SHP77 (cell line): Measurements from ENCODE around the gene KRT20.
A peak's percentile ranks its signal among the peaks of the same experiment; 100 is the strongest.
"Not testable (repeated sequence)": the region's sequence is repeated elsewhere in the genome, so short reads cannot be mapped to it uniquely, and the experiment has no call there.

Experiments used
- DNase-seq, 2 experiments: peaks; one replicate each; lab custom pipeline; 2025; lab: John Stamatoyannopoulos, UW

KRT20 gene, protein sequence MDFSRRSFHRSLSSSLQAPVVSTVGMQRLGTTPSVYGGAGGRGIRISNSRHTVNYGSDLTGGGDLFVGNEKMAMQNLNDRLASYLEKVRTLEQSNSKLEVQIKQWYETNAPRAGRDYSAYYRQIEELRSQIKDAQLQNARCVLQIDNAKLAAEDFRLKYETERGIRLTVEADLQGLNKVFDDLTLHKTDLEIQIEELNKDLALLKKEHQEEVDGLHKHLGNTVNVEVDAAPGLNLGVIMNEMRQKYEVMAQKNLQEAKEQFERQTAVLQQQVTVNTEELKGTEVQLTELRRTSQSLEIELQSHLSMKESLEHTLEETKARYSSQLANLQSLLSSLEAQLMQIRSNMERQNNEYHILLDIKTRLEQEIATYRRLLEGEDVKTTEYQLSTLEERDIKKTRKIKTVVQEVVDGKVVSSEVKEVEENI

DNA sequence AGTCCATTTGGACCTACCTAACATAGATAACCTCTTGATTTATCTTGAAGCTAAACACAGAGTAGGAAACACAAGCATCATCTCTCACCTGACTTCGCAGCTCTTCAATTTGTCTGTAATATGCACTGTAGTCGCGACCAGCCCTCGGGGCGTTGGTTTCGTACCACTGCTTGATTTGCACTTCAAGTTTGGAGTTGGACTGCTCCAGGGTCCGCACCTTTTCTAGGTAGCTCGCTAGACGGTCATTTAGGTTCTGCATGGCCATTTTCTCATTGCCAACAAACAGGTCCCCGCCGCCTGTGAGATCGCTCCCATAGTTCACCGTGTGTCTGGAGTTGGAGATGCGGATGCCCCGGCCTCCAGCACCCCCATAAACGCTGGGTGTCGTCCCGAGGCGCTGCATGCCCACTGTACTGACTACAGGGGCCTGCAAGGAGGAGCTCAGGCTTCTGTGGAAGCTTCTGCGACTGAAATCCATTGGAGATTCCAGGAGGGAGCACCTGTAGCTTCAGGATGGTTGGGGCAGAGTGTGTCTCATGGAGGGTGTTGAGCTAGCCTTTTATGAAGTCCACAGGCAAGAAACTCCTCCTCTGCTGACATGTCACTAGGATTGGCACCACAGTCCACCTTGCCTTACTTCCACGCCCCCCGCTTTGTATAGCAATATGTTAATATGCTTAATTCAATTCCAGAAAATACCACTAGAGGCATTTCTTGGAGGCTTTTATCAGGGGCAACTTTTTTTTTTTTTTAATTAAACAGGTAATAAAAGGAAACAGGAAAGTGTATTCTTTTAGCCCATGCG lies at the start of gene KRT20:
KRT20 (minus strand) TSS at position 535 of the 805 bp plus-strand sequence; CDS start at position 478, 57 bp downstream.
- no peak for DNase-seq

DNA sequence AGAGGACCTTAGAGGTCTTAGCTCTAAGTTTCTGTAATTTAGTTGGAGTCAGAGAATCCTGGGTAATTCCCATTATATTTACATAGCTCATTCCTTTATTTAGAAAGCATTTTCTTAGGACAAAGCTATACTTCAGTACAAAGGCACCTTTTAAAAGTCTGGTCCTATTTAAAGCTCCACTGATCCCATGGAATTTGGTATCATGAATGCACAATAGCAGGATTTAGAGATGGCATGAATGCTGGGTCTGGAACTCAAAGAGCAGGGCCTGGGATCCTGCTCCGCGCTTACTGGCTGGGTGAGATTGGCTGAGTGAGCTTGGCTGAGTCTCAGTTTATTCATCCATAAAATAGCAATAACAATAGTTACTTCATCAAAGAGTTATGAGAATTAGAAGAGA lies 47.6 kb upstream of the KRT20 start:
- no peak for DNase-seq

DNA sequence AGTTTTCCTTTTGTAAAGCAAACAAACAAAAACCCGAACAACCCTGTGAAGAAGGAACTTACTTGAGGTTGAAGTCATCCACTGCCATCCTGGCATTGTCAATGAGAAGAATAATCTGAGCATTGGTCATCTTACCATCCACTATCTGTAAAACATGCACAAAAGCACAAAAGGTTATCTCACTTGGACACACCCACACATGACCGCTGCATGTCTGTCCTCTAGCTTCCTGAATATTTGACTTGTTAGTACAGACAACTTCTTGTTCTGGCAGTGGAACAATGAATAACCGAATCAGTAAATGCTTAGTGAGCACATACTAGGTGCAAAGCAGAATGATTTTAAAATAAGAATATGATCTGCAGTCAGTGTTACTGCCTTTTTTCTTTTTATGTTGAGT lies 46.3 kb upstream of the KRT20 start:
- DNase-seq: no peak

DNA sequence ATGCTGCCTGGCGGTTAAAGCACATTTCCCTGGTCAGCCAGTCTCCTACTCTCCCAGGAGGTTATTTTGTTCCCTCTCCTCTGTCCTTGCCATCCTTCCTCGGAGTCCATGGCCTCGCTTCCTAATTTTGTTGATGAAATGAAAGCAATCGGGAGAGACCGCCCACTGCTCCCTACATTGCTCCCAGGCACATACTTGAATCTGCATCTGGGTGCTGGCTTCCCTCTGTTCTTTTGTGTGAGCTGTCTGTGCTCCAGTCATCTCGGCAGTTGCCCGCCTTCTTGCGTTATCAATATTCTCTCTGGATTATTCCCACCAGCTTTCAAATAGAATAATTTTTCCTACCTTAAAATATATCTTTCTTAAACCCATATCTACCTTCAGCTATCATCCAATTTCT lies 41.3 kb upstream of the KRT20 start:
- no peak for DNase-seq

DNA sequence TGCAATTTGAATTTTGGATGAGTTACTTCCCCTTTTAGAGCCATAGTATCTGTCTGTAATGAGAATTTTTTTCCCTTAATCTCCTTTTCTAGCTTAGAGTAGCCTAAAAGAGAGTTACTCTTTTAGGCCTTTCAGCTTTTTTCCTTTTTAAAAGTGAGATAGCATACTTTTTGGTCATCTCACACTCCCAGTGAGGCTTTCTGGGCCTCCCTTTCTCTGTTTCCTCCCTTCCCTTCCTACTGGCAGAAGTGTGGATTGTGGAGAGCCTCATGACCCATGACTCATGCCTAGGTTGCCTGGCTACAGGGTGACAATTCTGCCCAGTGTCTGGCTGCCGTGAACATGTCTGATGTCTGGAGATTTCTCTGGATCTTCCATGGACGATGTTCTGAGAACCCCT lies 37.2 kb upstream of the KRT20 start:
- DNase-seq: no peak

DNA sequence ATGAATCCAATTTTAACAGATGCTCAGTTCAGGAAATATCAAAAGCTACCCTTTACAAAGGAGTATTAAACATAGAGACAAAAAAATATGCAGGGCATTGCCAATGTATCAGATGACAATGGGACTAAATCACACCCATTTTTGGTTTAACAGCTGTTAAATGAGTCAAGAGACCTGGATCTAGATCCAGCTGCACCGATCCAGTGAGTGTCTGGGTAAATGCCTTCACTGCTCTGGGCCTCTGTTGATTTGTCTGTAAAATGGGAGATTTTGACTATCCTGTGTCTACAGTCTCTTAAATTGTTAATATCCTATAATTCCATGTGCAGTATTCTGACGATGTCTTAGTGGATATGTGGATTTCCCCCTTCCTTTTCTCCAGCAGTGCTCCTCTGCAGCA lies 36.0 kb upstream of the KRT20 start:
- no peak for DNase-seq

DNA sequence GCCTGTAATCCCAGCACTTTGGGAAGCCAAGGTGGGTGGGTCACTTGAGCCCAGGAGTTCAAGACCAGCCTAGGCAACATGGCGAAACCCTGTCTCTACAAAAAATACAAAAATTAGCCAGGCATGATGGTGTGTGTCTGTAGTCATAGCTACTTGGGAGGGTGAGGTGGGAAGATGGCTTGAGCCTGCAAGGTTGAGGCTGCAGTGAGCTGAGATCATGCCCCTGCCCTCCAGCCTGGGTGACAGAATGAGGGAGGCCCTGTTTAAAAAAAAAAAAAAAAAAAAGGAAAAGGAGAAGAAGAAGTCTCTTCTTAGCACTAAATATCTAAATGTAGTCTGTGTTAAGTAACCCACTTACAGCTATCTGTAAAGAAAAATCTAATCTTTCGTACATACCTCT lies 32.1 kb upstream of the KRT20 start:
- not testable (repeated sequence) for DNase-seq

DNA sequence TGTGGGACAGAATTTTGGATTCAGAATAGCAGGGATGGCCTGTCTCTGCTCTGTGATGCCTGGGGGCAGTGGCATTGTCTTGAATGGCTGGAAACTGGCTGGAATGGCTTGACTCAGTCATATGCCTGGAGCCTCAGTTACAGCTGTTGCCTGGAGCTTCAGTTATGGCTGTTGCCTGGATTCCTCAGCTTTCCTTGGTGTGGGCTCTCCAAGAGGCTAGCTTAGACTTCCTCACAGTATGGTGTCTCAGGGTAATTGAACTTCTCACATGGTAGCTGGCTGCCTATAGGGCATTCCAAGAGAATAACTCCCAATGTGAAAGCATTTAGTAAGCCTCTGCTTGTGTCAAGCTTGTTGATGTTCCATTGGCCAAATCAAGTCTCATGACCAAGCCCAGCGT lies 31.3 kb upstream of the KRT20 start:
- no peak for DNase-seq

DNA sequence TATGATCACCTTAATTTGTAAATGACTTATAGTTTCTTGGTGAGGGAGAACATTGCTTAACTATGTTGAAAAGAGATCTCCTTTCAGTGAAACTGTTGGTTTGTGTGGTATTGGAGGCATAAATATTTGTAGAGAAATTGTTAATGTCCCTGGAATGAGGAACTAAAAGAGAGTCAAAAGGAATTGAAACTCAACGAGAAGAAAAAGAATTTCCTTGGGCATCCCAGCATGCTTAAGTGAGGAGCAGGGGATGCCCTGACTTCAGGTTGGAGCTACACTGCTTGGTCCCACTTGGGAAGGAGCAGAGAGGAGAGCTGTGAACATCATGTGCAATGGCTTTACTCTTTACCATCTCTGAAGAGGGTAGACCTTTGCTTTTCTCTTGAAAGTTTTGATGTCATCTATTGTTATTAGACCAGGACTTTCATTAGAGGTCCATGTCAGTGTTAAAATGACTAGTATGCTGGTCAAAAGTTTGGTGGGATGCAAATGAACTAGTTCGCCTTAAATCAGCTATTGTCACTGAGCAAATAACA lies 30.7 kb upstream of the KRT20 start:
- DNase-seq: no peak

DNA sequence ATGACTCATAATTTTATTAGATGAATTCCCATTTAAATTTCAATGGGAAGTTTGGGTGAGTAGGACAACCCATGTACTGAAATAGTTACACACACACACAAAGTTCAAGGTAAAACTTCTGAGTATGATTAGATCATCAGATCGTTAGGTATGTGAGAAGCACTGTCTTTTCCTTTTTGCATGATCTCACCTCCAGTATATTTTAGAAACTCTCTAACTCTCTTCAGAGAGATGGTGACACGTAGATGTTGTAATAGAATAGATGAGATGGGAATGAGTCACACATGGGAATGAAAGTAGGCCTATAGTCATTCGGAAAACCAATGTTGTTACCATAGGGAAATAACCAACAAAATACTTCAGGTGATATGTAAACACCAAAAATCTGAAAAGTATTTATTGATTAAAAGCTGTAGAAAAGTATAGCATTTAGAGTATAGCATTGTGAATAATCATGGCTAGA lies 30.2 kb upstream of the KRT20 start:
- no peak for DNase-seq

DNA sequence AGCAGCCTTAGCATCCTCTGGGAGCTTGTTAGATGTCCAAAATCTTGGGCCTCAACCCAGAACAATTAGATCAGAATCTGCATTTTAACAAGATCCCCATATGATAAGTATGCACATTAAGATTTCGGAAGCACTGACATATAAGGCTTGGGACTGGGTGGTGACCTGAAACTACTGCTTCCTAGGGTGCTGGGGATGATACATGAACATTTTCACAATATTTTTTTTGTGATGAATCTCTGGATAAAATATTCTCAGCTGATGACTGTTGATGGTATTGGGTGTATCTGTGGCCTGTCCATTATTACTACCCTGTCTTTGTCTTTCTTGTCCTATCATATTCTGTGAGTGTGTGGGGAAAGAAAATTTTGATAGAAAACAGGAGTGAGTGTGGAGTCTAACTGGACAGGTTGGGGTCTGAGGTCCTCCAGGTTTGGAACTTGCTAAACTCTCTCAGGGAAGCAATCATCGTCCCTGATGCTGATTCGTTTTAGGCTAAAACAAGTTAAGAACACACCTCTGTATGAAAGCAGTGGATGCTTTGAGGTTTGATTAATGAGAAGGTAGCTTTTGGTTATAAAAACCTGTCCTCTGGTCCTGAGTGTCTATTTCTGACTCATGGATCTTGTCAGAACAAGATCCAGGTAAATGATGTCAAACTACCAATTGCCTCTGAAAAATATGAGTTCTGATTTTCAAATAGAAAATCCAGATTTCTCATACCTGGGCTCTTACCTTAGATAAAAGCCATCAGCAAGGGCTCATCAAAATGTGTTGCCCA lies 29.2 kb upstream of the KRT20 start:
- DNase-seq: no peak

DNA sequence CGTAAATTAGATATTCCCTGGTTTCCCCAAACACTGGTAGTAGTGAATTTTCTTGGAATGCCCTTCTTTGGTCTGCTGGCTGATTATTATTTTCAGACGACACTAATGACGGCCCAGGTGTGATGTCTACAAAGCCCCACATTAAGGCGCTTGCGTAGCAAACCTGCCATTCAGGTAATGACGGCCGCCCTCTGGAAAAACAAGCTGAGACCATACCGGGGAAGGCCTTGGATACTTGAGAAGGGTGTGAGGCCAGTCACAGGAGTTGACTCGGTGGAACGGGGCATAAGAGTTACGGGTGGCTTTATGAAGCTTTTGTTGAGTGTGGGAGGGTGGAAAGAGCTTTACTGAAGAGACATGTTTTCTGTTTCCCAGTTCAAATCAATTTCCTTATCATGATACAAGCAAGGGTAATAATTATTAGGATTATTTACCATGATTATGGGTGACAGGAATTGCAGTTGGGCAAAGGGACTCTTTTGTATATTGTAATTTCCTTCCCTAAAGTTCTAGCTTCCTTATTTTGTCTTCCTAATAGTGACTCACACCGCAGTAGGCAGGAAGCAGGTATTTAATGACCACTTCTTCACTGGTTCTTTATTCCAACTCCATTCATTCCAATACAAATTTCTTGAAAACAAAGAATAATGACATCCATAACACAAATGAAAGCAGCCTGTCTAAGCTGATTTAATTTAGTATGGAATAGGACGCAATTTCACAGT lies 27.6 kb upstream of the KRT20 start:
- no peak for DNase-seq

DNA sequence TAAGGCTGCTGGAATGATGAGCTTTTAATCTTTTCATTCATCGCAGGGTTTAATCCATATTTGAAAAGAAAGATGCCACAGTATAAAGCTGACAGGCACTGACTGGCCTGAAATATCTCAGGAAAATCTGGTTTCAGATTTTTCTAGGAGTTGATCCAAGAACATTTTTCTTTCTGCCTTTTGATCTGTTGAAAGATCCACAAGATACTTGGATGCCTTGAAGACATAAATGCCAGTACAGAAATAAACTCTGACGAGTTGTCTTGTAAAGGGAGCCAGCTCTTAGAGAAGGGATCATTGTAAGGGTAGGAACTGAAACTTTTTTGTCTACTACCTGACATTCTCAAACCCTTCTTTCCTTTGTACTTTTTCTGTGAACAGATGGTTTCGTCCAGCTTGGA lies 25.4 kb upstream of the KRT20 start:
- DNase-seq: no peak

DNA sequence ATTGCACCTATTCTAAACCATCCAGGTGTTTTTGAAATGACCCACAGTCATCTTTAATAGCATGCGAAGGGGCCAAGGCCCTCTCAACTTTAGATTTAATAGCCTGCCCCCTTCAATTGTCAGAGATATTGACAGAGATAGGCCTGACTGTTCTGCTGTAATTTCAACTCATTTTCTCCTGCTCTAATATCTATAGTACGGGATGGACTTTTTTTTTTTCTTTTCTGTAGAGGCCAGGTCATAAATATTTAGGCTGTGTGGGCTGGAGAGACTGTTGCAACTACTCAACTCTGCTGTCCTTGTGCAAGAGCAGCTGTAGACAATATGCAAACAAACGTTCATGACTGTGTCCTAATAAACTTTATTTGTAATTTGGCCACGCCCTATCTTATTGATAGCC lies 24.7 kb upstream of the KRT20 start:
- no peak for DNase-seq

DNA sequence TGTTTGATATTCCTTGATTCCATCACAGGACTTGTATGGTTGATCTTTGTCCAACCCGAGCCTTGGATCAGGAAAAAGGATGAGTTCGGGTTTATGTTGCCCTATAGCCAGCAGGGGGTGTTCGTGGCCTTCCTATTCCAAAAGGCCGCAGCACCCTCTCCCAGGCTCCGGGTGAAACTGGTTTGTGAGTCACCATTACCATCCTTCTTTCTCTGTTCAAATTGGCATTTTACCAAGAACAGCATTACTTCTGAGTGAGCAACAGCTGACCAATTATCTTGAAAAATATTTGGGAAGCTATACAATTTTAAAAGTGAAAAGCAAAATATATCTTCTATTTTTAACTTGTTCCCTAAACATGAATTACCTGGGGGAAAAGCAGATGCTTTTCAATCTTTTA lies 24.3 kb upstream of the KRT20 start:
- peak; percentile 65 to 78 for DNase-seq

DNA sequence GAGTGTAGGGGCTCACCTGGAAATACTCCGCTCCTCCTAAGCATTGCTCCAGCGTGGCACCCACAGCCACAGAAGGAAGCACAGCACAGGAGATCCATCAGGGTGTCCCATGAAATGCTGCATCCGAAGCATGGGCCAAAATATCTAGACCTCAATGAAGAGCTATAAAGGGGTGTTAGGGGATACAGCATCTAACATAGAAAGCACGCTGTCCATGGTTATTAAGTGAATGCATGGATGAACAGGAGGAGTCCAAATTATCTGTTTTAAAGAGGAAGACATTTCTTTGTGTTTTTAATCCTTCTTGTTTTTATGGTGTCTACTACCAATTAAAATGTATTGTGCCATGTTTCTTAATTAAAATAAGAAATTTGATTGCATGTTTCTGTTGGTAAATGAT lies 21.6 kb upstream of the KRT20 start:
- DNase-seq: no peak

DNA sequence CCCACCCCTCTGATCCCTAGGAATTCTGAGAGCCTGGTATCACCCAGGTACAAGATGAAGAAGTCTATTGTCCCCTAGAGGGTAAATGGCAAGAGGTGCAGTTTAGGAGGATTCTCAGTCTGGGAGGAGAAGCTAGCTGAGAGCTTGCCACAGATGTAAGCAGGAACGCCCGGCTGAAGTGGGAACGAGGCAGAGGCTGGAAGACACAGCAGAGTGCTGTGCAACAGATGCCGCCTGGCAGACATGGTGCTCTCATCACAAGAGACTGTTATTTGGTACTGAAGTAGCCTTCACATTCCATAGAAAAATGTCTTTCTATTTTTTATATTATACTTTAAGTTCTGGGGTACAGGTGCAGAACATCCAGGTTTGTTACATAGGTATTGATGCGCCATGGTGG lies 20.3 kb upstream of the KRT20 start:
- no peak for DNase-seq

DNA sequence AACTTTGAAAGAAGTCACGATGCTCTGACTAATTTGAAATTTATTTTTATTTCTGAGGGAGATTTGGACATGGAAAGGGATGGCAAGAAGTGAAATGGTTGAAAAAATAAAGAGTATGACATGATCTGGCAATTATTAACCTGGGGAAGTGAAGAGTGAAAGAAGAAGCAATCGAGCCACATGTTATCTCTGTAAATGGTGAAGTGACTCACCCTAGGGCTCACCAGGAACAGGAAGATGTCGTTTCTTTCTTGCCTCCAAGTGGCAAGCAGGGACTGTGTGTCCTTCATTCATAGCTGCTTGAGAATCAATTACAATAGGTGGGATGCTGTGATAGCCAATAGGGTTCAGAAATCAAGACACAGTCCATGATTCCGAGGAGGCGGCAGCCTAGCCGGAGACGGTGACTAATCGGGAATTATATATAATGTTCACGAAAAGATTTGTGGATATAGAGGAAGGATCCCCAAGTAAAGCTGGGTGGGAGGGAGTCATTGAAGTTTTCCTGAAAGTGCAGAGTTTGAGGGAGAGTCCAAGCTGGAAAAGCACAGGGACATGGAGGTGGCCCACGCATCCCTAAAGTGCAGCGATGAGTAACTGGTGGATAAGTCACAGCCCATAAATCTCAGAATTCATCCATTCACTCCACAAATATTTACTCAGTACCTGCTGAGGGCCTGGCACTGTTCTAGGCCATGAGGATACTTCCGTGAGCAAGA lies 18.2 kb upstream of the KRT20 start:
- peak in 1 of 2 experiments; percentile 8 for DNase-seq

DNA sequence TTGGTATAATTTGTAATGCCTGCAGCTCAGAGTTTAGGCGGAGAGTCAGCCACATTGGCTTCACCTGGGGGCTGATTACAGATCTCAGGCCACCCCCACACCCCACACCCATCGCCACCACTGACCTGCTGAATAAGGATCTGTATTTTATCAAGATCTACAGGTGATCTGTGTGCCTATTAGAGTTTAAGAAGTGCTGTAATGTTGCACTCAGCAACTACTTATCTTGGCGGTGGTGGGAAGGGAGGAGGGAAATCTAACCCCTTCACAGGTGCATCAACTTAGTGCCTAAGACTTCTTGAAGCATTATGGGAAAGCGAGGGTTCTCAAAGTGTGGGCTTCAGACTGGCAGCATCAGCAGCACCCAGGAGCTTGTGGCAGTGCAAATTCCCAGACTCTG lies 17.5 kb upstream of the KRT20 start:
- DNase-seq: no peak

DNA sequence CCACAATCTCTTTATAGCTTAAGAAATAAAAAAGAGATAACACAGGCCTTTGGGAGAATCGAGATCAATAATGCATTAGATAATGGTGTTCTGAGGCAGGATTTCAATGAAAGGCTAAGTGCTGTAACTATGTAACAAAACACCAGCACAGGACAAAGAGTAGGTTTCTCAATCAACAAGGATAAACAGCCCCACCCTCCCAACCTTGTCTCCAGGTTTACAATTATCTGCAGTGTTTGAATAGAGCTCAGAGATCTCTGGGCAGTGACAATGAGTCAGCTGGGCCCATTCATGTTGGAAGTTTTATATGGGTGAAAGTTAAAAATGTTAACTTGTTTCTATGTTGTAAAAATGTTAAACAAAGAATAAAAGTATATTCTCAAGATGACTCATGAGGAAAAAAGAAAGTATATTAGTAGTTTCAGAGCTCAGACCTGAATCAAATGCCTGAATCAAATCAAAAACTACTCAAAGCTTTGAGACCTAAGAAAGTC lies 17.0 kb upstream of the KRT20 start:
- no peak for DNase-seq
